Gastroesophageal sphincter (tissue), 3 donors: ENCODE data around the gene ATP9B.

Experiments used
- EP300 ChIP-seq: sonication (generic); formaldehyde crosslinking; IDR thresholded peaks from one replicate; pipeline ENCODE4 v1.6.1; 2017; ENCODE audit warnings: antibody characterized with exemption, mild to moderate bottlenecking
- POLR2A ChIP-seq, 2 donors: fragments of 450-650 bp; IDR thresholded peaks; one replicate each; pipeline ENCODE4 v1.6.1; 2017; ENCODE audit warnings: antibody characterized with exemption in 2 of 2, mild to moderate bottlenecking in 2 of 2, moderate library complexity in 1 of 2
- TF ChIP-seq, protein P1 (sequence below), 4 experiments: fragments of 200-600 bp in 2 of 4; fragments of 450-650 bp in 2 of 4; sonication (generic) in 1 of 4; IDR thresholded peaks; one replicate each; pipeline ENCODE4 v1.5.1; 2017 to 2019; ENCODE audit warnings: antibody characterized with exemption in 4 of 4, mild to moderate bottlenecking in 2 of 4, moderate library complexity in 2 of 4

DNA sequence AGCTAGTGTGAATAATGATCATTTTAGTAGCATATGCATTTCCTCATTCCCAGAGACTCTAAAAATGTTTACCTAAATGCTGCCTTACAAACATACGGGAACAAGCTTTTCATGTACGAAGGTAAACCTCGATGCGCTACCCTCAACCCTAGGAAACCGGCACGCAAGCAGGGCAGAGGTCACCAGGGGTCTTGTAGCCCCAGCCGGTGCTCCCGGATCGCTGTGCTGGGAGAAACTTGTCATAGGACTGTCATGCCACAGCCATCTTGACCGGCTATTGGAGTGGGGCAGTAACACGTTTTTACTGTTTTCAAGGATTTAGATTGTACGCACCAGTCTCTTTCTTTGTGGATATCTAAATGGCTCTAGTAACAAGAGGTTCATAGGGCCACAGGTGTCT is 291.7 kb downstream of the ATP9B start:
- TF ChIP-seq, protein P1, sequence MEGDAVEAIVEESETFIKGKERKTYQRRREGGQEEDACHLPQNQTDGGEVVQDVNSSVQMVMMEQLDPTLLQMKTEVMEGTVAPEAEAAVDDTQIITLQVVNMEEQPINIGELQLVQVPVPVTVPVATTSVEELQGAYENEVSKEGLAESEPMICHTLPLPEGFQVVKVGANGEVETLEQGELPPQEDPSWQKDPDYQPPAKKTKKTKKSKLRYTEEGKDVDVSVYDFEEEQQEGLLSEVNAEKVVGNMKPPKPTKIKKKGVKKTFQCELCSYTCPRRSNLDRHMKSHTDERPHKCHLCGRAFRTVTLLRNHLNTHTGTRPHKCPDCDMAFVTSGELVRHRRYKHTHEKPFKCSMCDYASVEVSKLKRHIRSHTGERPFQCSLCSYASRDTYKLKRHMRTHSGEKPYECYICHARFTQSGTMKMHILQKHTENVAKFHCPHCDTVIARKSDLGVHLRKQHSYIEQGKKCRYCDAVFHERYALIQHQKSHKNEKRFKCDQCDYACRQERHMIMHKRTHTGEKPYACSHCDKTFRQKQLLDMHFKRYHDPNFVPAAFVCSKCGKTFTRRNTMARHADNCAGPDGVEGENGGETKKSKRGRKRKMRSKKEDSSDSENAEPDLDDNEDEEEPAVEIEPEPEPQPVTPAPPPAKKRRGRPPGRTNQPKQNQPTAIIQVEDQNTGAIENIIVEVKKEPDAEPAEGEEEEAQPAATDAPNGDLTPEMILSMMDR (IDR thresholded peaks at IDR 0.05) = no peak
- no peak for TF ChIP-seq EP300
- no peak for TF ChIP-seq POLR2A (IDR thresholded peaks at IDR 0.05)
